Measurements from ENCODE around the gene MAST3. TPM values are rescaled to one million over a fixed set of nuclear protein-coding genes. Genes with fewer than 3 reads are reported as not detected.

Gene MAST3
- total and polyA plus RNA-seq, 2 of the 8 experiments (the other 6 are each of a cell fraction or from before 2014, with no cell fraction given): 3.4 to 9.0 TPM

DNA sequence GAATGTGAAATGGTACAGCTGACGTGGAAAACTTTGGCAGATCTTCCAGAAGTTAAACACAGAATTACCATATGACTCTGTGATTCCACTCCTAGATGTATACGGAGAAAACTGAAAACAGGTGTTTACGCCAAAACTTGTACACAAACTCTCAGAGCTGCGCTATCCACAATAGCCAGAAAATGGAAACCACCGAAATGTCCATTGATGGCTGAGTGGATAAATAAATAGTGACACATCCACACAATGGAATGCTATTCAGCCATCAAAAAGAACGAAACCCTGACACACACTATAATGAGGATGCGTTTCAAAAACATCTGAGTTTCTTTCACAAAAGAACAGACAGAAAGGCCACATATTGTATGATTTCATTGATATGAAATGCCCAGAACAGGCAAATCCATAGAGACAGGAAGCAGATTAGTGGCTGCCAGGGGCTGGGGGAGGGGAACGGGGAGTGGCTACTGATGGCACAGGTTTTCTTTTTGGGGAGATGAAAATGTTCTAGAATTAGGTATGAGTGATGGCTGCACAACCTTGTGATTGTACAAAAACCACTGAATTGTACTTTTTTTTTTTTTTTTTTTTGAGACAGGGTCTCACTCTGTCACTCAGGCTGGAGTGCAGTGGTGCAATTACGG is 43.9 kb upstream of the MAST3 start (continued):
- TF ChIP-seq HDAC6 (IDR thresholded peaks at IDR 0.05; ENCODE audit: low read depth, low read length) (no peak), CTBP2 (IDR thresholded peaks at IDR 0.05; ENCODE audit: borderline replicate concordance, insufficient read depth, insufficient read length, low read length) (no peak)

Measured in H1 (cell line).